SK-N-SH treated with all-trans-retinoic acid at 6 μM for 48 hours (cell line): ENCODE data around the gene C15orf62.

Source experiments
- ARNTL ChIP-seq: fragments of 450-650 bp; formaldehyde crosslinking; IDR thresholded peaks from 2 replicates; pipeline ENCODE4 v1.5.0; 2020; ENCODE audit warnings: low read depth, mild to moderate bottlenecking, moderate library complexity, borderline replicate concordance
- PPARA ChIP-seq: fragments of 250-450 bp; sonication (Bioruptor Pico); IDR thresholded peaks from 2 replicates; pipeline ENCODE4 v1.5.0; 2020; ENCODE audit warnings: mild to moderate bottlenecking, borderline replicate concordance
- RARB ChIP-seq: fragments of 250-450 bp; sonication (Bioruptor Pico); IDR thresholded peaks from 2 replicates; pipeline ENCODE4 v1.8.0; 2021; ENCODE audit warnings: mild to moderate bottlenecking, moderate library complexity
- TCF4 ChIP-seq: fragments of 250-450 bp; sonication (Bioruptor Pico); IDR thresholded peaks from 2 replicates; pipeline ENCODE4 v1.8.0; 2021; ENCODE audit warnings: mild to moderate bottlenecking, moderate library complexity, borderline replicate concordance
- ZC3H10 ChIP-seq: fragments of 250-450 bp; sonication (Bioruptor Pico); IDR thresholded peaks from 2 replicates; pipeline ENCODE4 v1.5.1; 2021; ENCODE audit warnings: mild to moderate bottlenecking, moderate library complexity
- ZNF565 ChIP-seq: fragments of 450-650 bp; formaldehyde crosslinking; conservative IDR thresholded peaks from 2 replicates; pipeline ENCODE4 v1.5.0; 2020; ENCODE audit warnings: low read depth, mild to moderate bottlenecking, moderate library complexity
- TF ChIP-seq, protein P1 (sequence below): fragments of 250-450 bp; sonication (Bioruptor Pico); IDR thresholded peaks from 2 replicates; pipeline ENCODE4 v1.8.0; 2020; ENCODE audit warnings: mild to moderate bottlenecking, moderate library complexity, borderline replicate concordance
- TF ChIP-seq, protein P2 (sequence below): fragments of 250-450 bp; sonication (Bioruptor Pico); IDR thresholded peaks from 2 replicates; pipeline ENCODE4 v1.5.0; 2020; ENCODE audit warnings: mild to moderate bottlenecking, moderate library complexity

DNA sequence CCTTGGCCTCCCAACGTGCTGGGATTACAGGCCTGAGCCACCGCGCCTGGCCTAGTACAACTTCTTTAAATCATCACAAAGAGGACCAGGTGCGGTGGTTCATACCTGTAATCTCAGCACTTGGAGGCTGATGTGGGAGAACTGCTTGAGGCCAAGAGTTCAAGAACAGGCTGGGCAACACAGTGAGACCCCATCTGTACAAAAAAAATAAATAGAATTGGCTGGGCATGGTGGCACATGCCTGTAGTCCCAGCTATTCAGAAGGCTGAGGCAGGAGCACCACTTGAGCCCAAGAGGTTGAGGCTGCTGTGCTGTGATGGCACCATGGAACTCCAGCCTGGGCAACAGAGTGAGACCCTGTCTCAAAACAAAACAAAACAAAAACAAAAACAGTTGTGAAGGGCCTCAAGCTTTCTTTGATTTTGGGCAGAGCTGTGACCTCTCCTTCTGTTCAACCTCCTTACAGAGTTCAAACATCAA is 20.6 kb upstream of the C15orf62 start:
- TF ChIP-seq, protein P1, sequence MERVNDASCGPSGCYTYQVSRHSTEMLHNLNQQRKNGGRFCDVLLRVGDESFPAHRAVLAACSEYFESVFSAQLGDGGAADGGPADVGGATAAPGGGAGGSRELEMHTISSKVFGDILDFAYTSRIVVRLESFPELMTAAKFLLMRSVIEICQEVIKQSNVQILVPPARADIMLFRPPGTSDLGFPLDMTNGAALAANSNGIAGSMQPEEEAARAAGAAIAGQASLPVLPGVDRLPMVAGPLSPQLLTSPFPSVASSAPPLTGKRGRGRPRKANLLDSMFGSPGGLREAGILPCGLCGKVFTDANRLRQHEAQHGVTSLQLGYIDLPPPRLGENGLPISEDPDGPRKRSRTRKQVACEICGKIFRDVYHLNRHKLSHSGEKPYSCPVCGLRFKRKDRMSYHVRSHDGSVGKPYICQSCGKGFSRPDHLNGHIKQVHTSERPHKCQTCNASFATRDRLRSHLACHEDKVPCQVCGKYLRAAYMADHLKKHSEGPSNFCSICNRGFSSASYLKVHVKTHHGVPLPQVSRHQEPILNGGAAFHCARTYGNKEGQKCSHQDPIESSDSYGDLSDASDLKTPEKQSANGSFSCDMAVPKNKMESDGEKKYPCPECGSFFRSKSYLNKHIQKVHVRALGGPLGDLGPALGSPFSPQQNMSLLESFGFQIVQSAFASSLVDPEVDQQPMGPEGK (CRISPR knock-in tag), result no peak
- TF ChIP-seq, protein P2, sequence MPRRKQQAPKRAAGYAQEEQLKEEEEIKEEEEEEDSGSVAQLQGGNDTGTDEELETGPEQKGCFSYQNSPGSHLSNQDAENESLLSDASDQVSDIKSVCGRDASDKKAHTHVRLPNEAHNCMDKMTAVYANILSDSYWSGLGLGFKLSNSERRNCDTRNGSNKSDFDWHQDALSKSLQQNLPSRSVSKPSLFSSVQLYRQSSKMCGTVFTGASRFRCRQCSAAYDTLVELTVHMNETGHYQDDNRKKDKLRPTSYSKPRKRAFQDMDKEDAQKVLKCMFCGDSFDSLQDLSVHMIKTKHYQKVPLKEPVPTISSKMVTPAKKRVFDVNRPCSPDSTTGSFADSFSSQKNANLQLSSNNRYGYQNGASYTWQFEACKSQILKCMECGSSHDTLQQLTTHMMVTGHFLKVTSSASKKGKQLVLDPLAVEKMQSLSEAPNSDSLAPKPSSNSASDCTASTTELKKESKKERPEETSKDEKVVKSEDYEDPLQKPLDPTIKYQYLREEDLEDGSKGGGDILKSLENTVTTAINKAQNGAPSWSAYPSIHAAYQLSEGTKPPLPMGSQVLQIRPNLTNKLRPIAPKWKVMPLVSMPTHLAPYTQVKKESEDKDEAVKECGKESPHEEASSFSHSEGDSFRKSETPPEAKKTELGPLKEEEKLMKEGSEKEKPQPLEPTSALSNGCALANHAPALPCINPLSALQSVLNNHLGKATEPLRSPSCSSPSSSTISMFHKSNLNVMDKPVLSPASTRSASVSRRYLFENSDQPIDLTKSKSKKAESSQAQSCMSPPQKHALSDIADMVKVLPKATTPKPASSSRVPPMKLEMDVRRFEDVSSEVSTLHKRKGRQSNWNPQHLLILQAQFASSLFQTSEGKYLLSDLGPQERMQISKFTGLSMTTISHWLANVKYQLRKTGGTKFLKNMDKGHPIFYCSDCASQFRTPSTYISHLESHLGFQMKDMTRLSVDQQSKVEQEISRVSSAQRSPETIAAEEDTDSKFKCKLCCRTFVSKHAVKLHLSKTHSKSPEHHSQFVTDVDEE (CRISPR knock-in tag), result no peak
- no peak for TF ChIP-seq RARB (CRISPR knock-in tag)
- TF ChIP-seq ZNF565 (CRISPR knock-in tag), result no peak
- no peak for TF ChIP-seq PPARA (CRISPR knock-in tag)
- no peak for TF ChIP-seq ZC3H10
- TF ChIP-seq ARNTL, result no peak
- TF ChIP-seq TCF4, result no peak
